C4-2B (cell line): ENCODE data around the gene IGSF10.

ENCODE experiments used
- CTCF ChIP-seq: fragments of 450-650 bp; conservative IDR thresholded peaks from 2 replicates; pipeline ENCODE4 v1.5.1; 2017; ENCODE audit warnings: mild to moderate bottlenecking
- ZFX ChIP-seq: fragments of 450-650 bp; IDR thresholded peaks from 2 replicates; pipeline ENCODE4 v1.6.1; 2017

GRCh38 chr3:151428386-151428785, 32.5 kb downstream of the IGSF10 start:
- TF ChIP-seq CTCF (no peak), ZFX (no peak)
